IMR-90 (cell line): ENCODE results near the gene FARP1.
A peak's percentile ranks its signal among the peaks of the same experiment; 100 is the strongest.

Experiments used
- BHLHE40 ChIP-seq: fragments of 150-350 bp; IDR thresholded peaks from 2 replicates; pipeline ENCODE4 v1.6.1; 2016; ENCODE audit warnings: mild to moderate bottlenecking, low read depth, low read length
- CEBPB ChIP-seq: IDR thresholded peaks from 2 replicates; pipeline ENCODE4 v1.6.1; 2012; ENCODE audit warnings: low read depth, low read length, improper control_type of control experiment
- CHD1 ChIP-seq: IDR thresholded peaks from 2 replicates; pipeline ENCODE4 v1.6.1; 2012; ENCODE audit warnings: low read depth, low read length, improper control_type of control experiment
- ELK1 ChIP-seq: fragments of 150-350 bp; IDR thresholded peaks from 2 replicates; pipeline ENCODE4 v1.6.1; 2016; ENCODE audit warnings: low read depth, mild to moderate bottlenecking, low read length, moderate library complexity, borderline replicate concordance
- FOS ChIP-seq: fragments of 150-350 bp; IDR thresholded peaks from 2 replicates; pipeline ENCODE4 v1.6.1; 2016; ENCODE audit warnings: low read depth, low read length
- MAZ ChIP-seq: IDR thresholded peaks from 2 replicates; pipeline ENCODE4 v1.6.1; 2012; ENCODE audit warnings: low read depth, mild to moderate bottlenecking, low read length, improper control_type of control experiment, moderate library complexity, borderline replicate concordance
- MXI1 ChIP-seq: IDR thresholded peaks from 2 replicates; pipeline ENCODE4 v1.6.1; 2012; ENCODE audit warnings: low read depth, mild to moderate bottlenecking, low read length, moderate library complexity, borderline replicate concordance
- POLR2A ChIP-seq: IDR thresholded peaks from 2 replicates; pipeline ENCODE4 v1.6.1; 2012; ENCODE audit warnings: mild to moderate bottlenecking, low read depth, low read length
- RAD21 ChIP-seq: IDR thresholded peaks from 2 replicates; pipeline ENCODE4 v1.6.1; 2012; ENCODE audit warnings: low read length, improper control_type of control experiment
- RFX5 ChIP-seq: IDR thresholded peaks from 2 replicates; pipeline ENCODE4 v1.8.0; 2012; ENCODE audit warnings: low read depth, mild to moderate bottlenecking, low read length, moderate library complexity
- USF2 ChIP-seq: fragments of 150-350 bp; IDR thresholded peaks from 2 replicates; pipeline ENCODE4 v1.6.1; 2017; ENCODE audit warnings: mild to moderate bottlenecking, antibody characterized with exemption, low read length, low read depth
- TF ChIP-seq, protein P1 (sequence below): conservative IDR thresholded peaks from 2 replicates; pipeline ENCODE4 v1.5.1; 2012; ENCODE audit warnings: mild to moderate bottlenecking, low read depth, low read length, improper control_type of control experiment

DNA sequence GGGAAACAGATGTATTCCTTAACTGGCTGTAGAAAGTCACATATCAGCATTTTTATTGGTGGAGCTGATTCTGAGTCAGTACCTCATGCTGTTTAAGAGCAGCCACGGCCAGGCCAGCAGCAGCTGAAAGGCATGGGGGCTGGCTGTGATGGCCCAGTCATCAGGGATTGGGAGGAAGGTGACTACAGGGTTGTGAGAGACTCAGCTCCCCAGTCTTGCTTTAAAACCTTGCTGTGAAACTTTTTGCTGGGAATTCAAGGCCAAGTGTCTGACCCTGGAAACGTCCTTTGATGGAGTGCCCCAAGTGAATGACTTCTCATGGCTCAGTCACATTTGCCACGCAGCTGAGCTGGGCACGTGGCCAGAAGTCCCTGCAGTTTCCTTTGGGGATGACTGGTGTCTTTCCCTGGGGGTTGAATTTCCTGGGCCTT, 73.3 kb downstream of the FARP1 start:
- no peak for TF ChIP-seq RFX5
- TF ChIP-seq POLR2A: peak; percentile 63
- no peak for TF ChIP-seq CEBPB
- TF ChIP-seq USF2: peak; percentile 60; the same call in 1 of the 2 replicates
- TF ChIP-seq, protein P1, sequence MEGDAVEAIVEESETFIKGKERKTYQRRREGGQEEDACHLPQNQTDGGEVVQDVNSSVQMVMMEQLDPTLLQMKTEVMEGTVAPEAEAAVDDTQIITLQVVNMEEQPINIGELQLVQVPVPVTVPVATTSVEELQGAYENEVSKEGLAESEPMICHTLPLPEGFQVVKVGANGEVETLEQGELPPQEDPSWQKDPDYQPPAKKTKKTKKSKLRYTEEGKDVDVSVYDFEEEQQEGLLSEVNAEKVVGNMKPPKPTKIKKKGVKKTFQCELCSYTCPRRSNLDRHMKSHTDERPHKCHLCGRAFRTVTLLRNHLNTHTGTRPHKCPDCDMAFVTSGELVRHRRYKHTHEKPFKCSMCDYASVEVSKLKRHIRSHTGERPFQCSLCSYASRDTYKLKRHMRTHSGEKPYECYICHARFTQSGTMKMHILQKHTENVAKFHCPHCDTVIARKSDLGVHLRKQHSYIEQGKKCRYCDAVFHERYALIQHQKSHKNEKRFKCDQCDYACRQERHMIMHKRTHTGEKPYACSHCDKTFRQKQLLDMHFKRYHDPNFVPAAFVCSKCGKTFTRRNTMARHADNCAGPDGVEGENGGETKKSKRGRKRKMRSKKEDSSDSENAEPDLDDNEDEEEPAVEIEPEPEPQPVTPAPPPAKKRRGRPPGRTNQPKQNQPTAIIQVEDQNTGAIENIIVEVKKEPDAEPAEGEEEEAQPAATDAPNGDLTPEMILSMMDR: no peak
- TF ChIP-seq CHD1: no peak
- TF ChIP-seq FOS: peak; percentile 50; the same call in 1 of the 2 replicates
- 0 out of 2 replicates have a peak, but pooled peaks have one; percentile 43 for TF ChIP-seq MAZ
- TF ChIP-seq RAD21: peak; percentile 20
- TF ChIP-seq ELK1: no peak
- no peak for TF ChIP-seq BHLHE40
- TF ChIP-seq MXI1: peak; percentile 45
